ENCODE results near the gene PSG5. TPM values are rescaled to one million over a fixed set of nuclear protein-coding genes. Genes with fewer than 3 reads are reported as not detected.
"Not testable (repeated sequence)": the region's sequence is repeated elsewhere in the genome, so short reads cannot be mapped to it uniquely, and the experiment has no call there.

PSG5 gene
- polyA plus RNA-seq, 1 of the 3 experiments (the other 2 are of a cell fraction), result 70.3 TPM

GRCh38 chr19:43194397-43194796 lies 8.1 kb upstream of the PSG5 start:
- H3K79me2 ChIP-seq (ENCODE audit: insufficient read depth); CTCF ChIA-PET: not testable (repeated sequence)
- 63% methylated on average over 7 of the region's 7 CpGs for WGBS (ENCODE audit: low lambda C conversion rate)

DNA sequence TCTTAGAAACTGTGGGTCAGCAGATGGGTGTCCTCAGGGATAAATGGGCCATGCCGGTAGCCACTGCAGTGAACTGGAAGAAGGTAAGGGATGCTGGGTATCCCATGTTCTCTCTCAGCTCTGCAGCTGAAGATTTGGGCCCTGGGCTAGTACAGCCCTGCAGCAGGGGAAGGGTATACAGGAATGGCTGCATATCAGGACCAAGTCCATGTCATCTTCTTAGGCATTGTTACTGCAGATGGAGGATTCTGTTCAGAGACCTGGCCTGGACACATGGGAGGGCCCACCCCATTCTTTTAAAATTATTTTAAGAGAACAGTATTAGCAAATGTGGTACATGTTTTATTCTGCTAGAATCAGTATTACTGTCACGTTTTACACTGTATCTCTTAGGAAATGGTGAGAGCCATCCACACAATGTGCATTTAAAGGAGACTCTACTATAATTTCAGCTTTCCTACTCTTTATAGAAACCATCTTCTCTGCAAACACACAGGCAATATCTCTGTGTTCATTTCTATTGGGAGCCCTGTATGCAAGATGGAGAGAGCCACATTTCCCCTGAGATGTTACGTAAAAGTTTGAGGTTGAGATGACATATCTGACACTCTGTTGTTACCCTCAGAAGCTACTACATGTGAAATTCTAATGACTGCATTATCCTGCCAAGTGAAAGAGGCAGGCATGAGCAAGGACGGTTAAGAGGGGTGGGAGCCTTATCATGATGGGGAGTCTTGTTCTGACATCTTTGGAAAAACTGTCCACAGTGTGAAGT lies 6.2 kb upstream of the PSG5 start:
- H3K4me2 ChIP-seq; H4K20me1 ChIP-seq (ENCODE audit: insufficient read depth); H3K79me2 ChIP-seq (ENCODE audit: insufficient read depth); H3K4me1 ChIP-seq (ENCODE audit: control insufficient read depth in 1 of 2, insufficient read depth in 2 of 2, low read depth in 1 of 2, low read length in 1 of 2); H3F3A ChIP-seq (replicated peaks; ENCODE audit: insufficient read depth); POLR2A ChIA-PET; H3K27me3 ChIP-seq (ENCODE audit: insufficient read depth); H3K4me3 ChIP-seq (ENCODE audit: low read depth in 2 of 2, low read length in 1 of 2); H2AFZ ChIP-seq (ENCODE audit: low read depth); H3K36me3 ChIP-seq (replicated peaks in 1 of 2; ENCODE audit: control insufficient read depth in 1 of 2, insufficient read depth in 2 of 2, low read length in 1 of 2); DNase-seq; H3K9me2 ChIP-seq; H3K9ac ChIP-seq; H3K27ac ChIP-seq (ENCODE audit: low read depth in 2 of 2, low read length in 1 of 2); H3K9me3 ChIP-seq: not testable (repeated sequence)
- CTCF ChIA-PET, result interaction anchor here (0.9 to 1.1 kb wide), 2 partner anchors 107 to 165 kb away, joined by 3 to 6 read pairs; no protein-coding TSS in a partner anchor
- WGBS (ENCODE audit: low lambda C conversion rate), result 43% methylated on average over 4 of the region's 4 CpGs

More at GRCh38 chr19:43194397-43194796, 8.1 kb upstream of the PSG5 start:
- H4K20me1 ChIP-seq (ENCODE audit: insufficient read depth); H3K9ac ChIP-seq; H2AFZ ChIP-seq (ENCODE audit: low read depth); H3K27me3 ChIP-seq (ENCODE audit: insufficient read depth); H3K4me2 ChIP-seq; H3K9me3 ChIP-seq; H3K27ac ChIP-seq (ENCODE audit: low read depth in 2 of 2, low read length in 1 of 2); H3F3A ChIP-seq (replicated peaks; ENCODE audit: insufficient read depth); H3K4me3 ChIP-seq (ENCODE audit: low read depth in 2 of 2, low read length in 1 of 2); H3K9me2 ChIP-seq; H3K4me1 ChIP-seq (ENCODE audit: control insufficient read depth in 1 of 2, insufficient read depth in 2 of 2, low read depth in 1 of 2, low read length in 1 of 2); DNase-seq; POLR2A ChIA-PET; H3K36me3 ChIP-seq (replicated peaks in 1 of 2; ENCODE audit: control insufficient read depth in 1 of 2, insufficient read depth in 2 of 2, low read length in 1 of 2): not testable (repeated sequence)

- H2AFZ ChIP-seq (ENCODE audit: low read depth); H3K9me3 ChIP-seq; H4K20me1 ChIP-seq (ENCODE audit: insufficient read depth); H3K4me3 ChIP-seq (ENCODE audit: low read depth in 2 of 2, low read length in 1 of 2); H3K4me2 ChIP-seq; POLR2A ChIA-PET; DNase-seq; H3K27ac ChIP-seq (ENCODE audit: low read depth in 2 of 2, low read length in 1 of 2); H3K9ac ChIP-seq; CTCF ChIA-PET; H3K36me3 ChIP-seq (replicated peaks in 1 of 2; ENCODE audit: control insufficient read depth in 1 of 2, insufficient read depth in 2 of 2, low read length in 1 of 2); H3K9me2 ChIP-seq; H3K27me3 ChIP-seq (ENCODE audit: insufficient read depth): not testable (repeated sequence)
- 52% methylated on average over 7 of the region's 9 CpGs for WGBS (ENCODE audit: low lambda C conversion rate)
- peaks cover 16% of the 10 kb centered on the region for H3F3A ChIP-seq (replicated peaks; ENCODE audit: insufficient read depth)
- peaks cover 0 to 18% of the 10 kb centered on the region in 2 experiments; a peak in 1 of 4 replicates for H3K4me1 ChIP-seq (ENCODE audit: control insufficient read depth in 1 of 2, insufficient read depth in 2 of 2, low read depth in 1 of 2, low read length in 1 of 2)
- H3K79me2 ChIP-seq (ENCODE audit: insufficient read depth), result peaks cover 24% of the 10 kb centered on the region; the same call in 1 of the 2 replicates
- TF ChIP-seq CTCF (IDR thresholded peaks at IDR 0.05), result peak; percentile 51
Measured at GRCh38 chr19:43188092-43188491, 1.8 kb upstream of the PSG5 start.

Measured in SK-N-SH (cell line).